ENCODE measurements around the gene TEX22. TPM values are rescaled to one million over a fixed set of nuclear protein-coding genes. Genes with fewer than 3 reads are reported as not detected.

Gene TEX22
- total RNA-seq, 1 donor from 2014 or later, result 0.46 TPM

DNA sequence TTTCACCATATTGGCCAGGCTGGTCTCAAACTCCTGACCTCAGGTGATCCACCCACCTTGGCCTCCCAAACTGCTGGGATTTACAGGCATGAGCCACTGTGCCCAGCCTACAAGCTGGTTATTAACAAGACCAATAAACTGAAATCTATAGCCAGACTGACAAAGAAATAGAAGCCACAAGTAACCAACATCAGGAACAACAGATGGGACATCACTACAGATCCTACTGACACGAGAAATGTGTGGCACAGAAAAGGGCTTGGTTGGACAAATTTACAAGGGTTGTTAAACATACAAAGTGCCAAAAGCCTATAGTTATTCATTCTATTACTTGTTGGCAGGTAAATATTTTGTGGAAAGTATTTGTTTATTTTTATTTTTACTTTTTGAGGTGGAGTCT is 32.9 kb downstream of the TEX22 start:
- TF ChIP-seq, protein P1, sequence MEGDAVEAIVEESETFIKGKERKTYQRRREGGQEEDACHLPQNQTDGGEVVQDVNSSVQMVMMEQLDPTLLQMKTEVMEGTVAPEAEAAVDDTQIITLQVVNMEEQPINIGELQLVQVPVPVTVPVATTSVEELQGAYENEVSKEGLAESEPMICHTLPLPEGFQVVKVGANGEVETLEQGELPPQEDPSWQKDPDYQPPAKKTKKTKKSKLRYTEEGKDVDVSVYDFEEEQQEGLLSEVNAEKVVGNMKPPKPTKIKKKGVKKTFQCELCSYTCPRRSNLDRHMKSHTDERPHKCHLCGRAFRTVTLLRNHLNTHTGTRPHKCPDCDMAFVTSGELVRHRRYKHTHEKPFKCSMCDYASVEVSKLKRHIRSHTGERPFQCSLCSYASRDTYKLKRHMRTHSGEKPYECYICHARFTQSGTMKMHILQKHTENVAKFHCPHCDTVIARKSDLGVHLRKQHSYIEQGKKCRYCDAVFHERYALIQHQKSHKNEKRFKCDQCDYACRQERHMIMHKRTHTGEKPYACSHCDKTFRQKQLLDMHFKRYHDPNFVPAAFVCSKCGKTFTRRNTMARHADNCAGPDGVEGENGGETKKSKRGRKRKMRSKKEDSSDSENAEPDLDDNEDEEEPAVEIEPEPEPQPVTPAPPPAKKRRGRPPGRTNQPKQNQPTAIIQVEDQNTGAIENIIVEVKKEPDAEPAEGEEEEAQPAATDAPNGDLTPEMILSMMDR (IDR thresholded peaks at IDR 0.05; ENCODE audit: insufficient read depth, low read length, poor library complexity, severe bottlenecking), result no peak
- H3K36me3 ChIP-seq (ENCODE audit: control insufficient read depth, insufficient read depth, low read length), result no peaks in the 10 kb centered on the region
- H3K4me3 ChIP-seq (ENCODE audit: low read depth, low read length), result no peak overlapping the region
- no peaks in the 10 kb centered on the region for H3K27me3 ChIP-seq (ENCODE audit: control insufficient read depth, insufficient read depth, low read length)
- no peak for DNase-seq (ENCODE audit: low read depth)

DNA sequence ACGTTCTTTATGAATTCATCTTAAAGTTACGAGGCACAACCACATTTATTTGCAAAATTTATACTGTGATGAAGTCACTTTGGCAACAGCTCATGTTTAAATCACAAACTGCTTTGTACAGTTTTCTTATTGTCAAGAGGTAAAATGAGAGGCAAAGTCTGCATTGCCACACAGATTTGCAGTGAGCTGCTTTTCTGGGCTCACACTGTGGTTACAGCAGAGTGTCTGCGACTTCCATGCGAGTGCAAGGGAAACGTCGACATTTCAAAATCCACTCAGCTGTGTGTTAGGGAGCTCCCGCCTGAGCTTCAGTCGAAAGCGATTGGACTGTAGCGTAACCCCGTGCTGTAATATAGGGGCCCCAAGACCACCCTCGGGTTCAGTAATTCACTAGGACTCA is 34.3 kb downstream of the TEX22 start:
- TF ChIP-seq, protein P1 (IDR thresholded peaks at IDR 0.05; ENCODE audit: insufficient read depth, low read length, poor library complexity, severe bottlenecking), result no peak
- no peak overlapping the region for H3K4me3 ChIP-seq (ENCODE audit: low read depth, low read length)
- no peaks in the 10 kb centered on the region for H3K27me3 ChIP-seq (ENCODE audit: control insufficient read depth, insufficient read depth, low read length)
- H3K36me3 ChIP-seq (ENCODE audit: control insufficient read depth, insufficient read depth, low read length), result no peaks in the 10 kb centered on the region
- DNase-seq (ENCODE audit: low read depth), result no peak

DNA sequence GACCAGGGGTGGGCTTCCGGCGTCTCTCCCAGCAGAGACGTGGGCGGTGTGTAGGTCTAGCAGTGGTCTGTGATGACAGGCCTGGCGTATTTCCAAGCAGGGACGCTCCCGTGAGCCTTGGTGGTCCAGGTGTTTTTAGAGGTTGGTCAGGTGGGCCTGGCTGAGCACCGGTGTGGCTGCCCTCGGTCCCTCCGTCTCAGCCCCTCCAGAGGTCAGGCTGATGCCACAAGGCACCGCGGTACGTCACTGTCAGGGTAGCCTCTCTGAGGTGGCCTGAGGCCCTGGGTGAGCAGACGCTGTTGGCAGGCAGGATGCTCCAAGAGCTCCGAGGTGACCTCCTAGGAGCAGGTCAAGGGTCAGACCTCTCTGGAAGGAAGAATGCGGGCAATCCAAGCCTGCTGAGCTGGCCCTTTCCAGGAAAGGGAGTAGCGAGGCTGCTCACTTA is 34.8 kb downstream of the TEX22 start:
- Histone ChIP-seq H3K27me3 (ENCODE audit: control insufficient read depth, insufficient read depth, low read length) (no peaks in the 10 kb centered on the region), H3K4me3 (ENCODE audit: low read depth, low read length) (no peak overlapping the region), H3K36me3 (ENCODE audit: control insufficient read depth, insufficient read depth, low read length) (no peaks in the 10 kb centered on the region)
- DNase-seq (ENCODE audit: low read depth), result no peak
- TF ChIP-seq, protein P1 (IDR thresholded peaks at IDR 0.05; ENCODE audit: insufficient read depth, low read length, poor library complexity, severe bottlenecking), result no peak

DNA sequence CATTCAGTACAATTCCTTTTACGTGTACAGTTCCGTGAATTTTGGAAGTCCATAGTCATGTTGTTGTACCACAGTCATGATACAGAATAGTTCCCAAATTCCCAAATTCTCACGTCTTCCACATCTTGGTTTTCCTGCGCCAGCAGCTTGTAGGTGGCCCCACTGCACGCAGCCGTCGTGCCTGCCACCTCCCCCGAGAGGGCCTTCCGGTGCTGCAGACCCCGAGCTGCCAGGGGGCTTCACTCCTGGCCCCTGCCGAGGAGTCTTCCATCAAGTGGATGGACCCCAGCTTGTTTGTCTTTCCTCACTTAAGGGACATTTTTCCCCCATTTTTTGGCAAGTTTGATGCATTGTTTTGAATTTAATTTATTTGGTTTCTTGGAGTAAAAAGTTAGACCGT is 38.1 kb downstream of the TEX22 start:
- Histone ChIP-seq H3K36me3 (ENCODE audit: control insufficient read depth, insufficient read depth, low read length) (no peaks in the 10 kb centered on the region), H3K27me3 (ENCODE audit: control insufficient read depth, insufficient read depth, low read length) (no peaks in the 10 kb centered on the region), H3K4me3 (ENCODE audit: low read depth, low read length) (no peak overlapping the region)
- TF ChIP-seq, protein P1 (IDR thresholded peaks at IDR 0.05; ENCODE audit: insufficient read depth, low read length, poor library complexity, severe bottlenecking), result no peak
- no peak for DNase-seq (ENCODE audit: low read depth)

DNA sequence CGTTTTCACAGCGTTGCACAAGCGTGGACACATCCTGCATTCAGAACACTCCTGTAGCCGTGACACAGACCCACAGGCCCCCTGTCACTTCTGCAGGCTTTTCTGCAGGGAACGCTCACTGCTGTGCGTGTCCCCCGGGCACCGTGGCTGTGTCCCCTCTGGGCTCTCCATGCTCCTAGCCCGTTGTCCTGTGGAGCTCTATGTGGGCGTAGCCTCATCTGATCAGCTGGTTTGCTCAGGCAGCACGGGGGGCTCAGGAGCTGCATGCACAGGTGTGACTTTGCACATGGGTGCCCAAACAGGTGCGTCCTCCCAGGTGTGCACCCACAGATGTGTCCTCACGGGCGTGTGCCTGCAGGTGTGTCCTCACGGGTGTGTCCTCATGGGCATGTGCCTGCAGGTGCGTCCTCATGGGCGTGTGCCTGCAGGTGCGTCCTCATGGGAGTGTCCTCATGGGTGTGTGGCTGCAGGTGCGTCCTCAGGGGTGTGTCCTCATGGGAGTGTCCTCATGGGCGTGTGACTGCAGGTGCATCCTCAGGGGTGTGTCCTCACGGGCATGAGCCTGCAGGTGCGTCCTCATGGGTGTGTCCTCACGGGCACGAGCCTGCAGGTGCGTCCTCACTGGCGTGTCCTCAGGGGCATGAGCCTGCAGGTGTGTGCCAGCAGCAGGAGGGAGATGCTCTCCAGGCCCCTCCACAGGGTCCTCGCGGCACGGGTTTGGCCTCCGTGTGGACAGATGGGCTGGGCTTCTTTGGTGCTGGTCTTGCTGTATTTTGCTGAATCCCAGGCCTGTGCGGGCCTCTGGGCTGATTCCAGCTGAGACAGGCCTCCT is 38.8 kb downstream of the TEX22 start:
- no peaks in the 10 kb centered on the region for H3K36me3 ChIP-seq (ENCODE audit: control insufficient read depth, insufficient read depth, low read length)
- H3K4me3 ChIP-seq (ENCODE audit: low read depth, low read length), result no peak overlapping the region
- TF ChIP-seq, protein P1 (IDR thresholded peaks at IDR 0.05; ENCODE audit: insufficient read depth, low read length, poor library complexity, severe bottlenecking), result no peak
- DNase-seq (ENCODE audit: low read depth), result no peak
- H3K27me3 ChIP-seq (ENCODE audit: control insufficient read depth, insufficient read depth, low read length), result no peaks in the 10 kb centered on the region

All from kidney epithelial cell (primary cell).